ENCODE results near the gene SLC27A3.

SLC27A3 gene

GRCh38 chr1:153752571-153753195, 22.5 kb upstream of the SLC27A3 start:
- no peaks in the 10 kb centered on the region for H3K79me2 ChIP-seq (ENCODE audit: control insufficient read depth, low read length)
- peaks cover 6% of the 10 kb centered on the region; the same call in 1 of the 2 replicates for H3F3A ChIP-seq (ENCODE audit: control insufficient read depth, insufficient read depth)
- H3K27ac ChIP-seq (ENCODE audit: low read depth, low read length), result no peak overlapping the region
- H3K27me3 ChIP-seq (ENCODE audit: control insufficient read depth, low read length), result no peaks in the 10 kb centered on the region
- H3K9me2 ChIP-seq (replicated peaks; ENCODE audit: control insufficient read depth, low read length), result no peaks in the 10 kb centered on the region
- no peak overlapping the region for H3K4me3 ChIP-seq (ENCODE audit: low read length)
- no peaks in the 10 kb centered on the region for H4K20me1 ChIP-seq (ENCODE audit: control insufficient read depth, insufficient read depth, low read depth, low read length)
- H3K4me1 ChIP-seq (ENCODE audit: control insufficient read depth, low read length), result no peaks in the 10 kb centered on the region
- TF ChIP-seq EZH2phosphoT487 (IDR thresholded peaks at IDR 0.05; ENCODE audit: borderline replicate concordance, low read length), result no peak
- TF ChIP-seq, protein P1, sequence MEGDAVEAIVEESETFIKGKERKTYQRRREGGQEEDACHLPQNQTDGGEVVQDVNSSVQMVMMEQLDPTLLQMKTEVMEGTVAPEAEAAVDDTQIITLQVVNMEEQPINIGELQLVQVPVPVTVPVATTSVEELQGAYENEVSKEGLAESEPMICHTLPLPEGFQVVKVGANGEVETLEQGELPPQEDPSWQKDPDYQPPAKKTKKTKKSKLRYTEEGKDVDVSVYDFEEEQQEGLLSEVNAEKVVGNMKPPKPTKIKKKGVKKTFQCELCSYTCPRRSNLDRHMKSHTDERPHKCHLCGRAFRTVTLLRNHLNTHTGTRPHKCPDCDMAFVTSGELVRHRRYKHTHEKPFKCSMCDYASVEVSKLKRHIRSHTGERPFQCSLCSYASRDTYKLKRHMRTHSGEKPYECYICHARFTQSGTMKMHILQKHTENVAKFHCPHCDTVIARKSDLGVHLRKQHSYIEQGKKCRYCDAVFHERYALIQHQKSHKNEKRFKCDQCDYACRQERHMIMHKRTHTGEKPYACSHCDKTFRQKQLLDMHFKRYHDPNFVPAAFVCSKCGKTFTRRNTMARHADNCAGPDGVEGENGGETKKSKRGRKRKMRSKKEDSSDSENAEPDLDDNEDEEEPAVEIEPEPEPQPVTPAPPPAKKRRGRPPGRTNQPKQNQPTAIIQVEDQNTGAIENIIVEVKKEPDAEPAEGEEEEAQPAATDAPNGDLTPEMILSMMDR (IDR thresholded peaks at IDR 0.05; ENCODE audit: low read depth, low read length, poor library complexity, severe bottlenecking), result no peak
- H3K9me3 ChIP-seq (ENCODE audit: control insufficient read depth, insufficient read depth, low read length), result no peaks in the 10 kb centered on the region
- H3K36me3 ChIP-seq (ENCODE audit: control insufficient read depth, low read length), result peaks cover 77% of the 10 kb centered on the region
- no peak overlapping the region for H3K4me2 ChIP-seq (ENCODE audit: low read length)

GRCh38 chr1:153754266-153754665, 20.9 kb upstream of the SLC27A3 start:
- Histone ChIP-seq H3K27ac (ENCODE audit: low read depth, low read length) (no peak overlapping the region), H3K4me2 (ENCODE audit: low read length) (no peak overlapping the region), H3K79me2 (ENCODE audit: control insufficient read depth, low read length) (no peaks in the 10 kb centered on the region), H3F3A (ENCODE audit: control insufficient read depth, insufficient read depth) (no peaks in the 10 kb centered on the region), H3K9me2 (replicated peaks; ENCODE audit: control insufficient read depth, low read length) (no peaks in the 10 kb centered on the region), H4K20me1 (ENCODE audit: control insufficient read depth, insufficient read depth, low read depth, low read length) (no peaks in the 10 kb centered on the region), H3K4me3 (ENCODE audit: low read length) (no peak overlapping the region), H3K4me1 (ENCODE audit: control insufficient read depth, low read length) (no peaks in the 10 kb centered on the region), H3K27me3 (ENCODE audit: control insufficient read depth, low read length) (no peaks in the 10 kb centered on the region), H3K9me3 (ENCODE audit: control insufficient read depth, insufficient read depth, low read length) (no peaks in the 10 kb centered on the region), H3K36me3 (ENCODE audit: control insufficient read depth, low read length) (peaks cover 70% of the 10 kb centered on the region)
- TF ChIP-seq EZH2phosphoT487 (IDR thresholded peaks at IDR 0.05; ENCODE audit: borderline replicate concordance, low read length), result no peak
- TF ChIP-seq, protein P1 (IDR thresholded peaks at IDR 0.05; ENCODE audit: low read depth, low read length, poor library complexity, severe bottlenecking), result no peak

- H4K20me1 ChIP-seq (ENCODE audit: control insufficient read depth, insufficient read depth, low read depth, low read length), result no peaks in the 10 kb centered on the region
- TF ChIP-seq EZH2phosphoT487 (IDR thresholded peaks at IDR 0.05; ENCODE audit: borderline replicate concordance, low read length), result no peak
- TF ChIP-seq, protein P1 (IDR thresholded peaks at IDR 0.05; ENCODE audit: low read depth, low read length, poor library complexity, severe bottlenecking), result no peak
- H3K79me2 ChIP-seq (ENCODE audit: control insufficient read depth, low read length), result no peaks in the 10 kb centered on the region
- no peaks in the 10 kb centered on the region for H3K27me3 ChIP-seq (ENCODE audit: control insufficient read depth, low read length)
- no peaks in the 10 kb centered on the region for H3K4me1 ChIP-seq (ENCODE audit: control insufficient read depth, low read length)
- no peaks in the 10 kb centered on the region for H3K9me2 ChIP-seq (replicated peaks; ENCODE audit: control insufficient read depth, low read length)
- H3K4me2 ChIP-seq (ENCODE audit: low read length), result no peak overlapping the region
- no peaks in the 10 kb centered on the region for H3K9me3 ChIP-seq (ENCODE audit: control insufficient read depth, insufficient read depth, low read length)
- peaks cover 65% of the 10 kb centered on the region for H3K36me3 ChIP-seq (ENCODE audit: control insufficient read depth, low read length)
- H3K4me3 ChIP-seq (ENCODE audit: low read length), result no peak overlapping the region
- H3K27ac ChIP-seq (ENCODE audit: low read depth, low read length), result no peak overlapping the region
- no peaks in the 10 kb centered on the region for H3F3A ChIP-seq (ENCODE audit: control insufficient read depth, insufficient read depth)
Measured at GRCh38 chr1:153760440-153760839, 14.8 kb upstream of the SLC27A3 start.
